ENCODE measurements around the gene MUC12. TPM values are rescaled to one million over a fixed set of nuclear protein-coding genes. Genes with fewer than 3 reads are reported as not detected.

The MUC12 gene
- total RNA-seq, 1 experiment from 2014 or later, result 6.8 TPM

DNA sequence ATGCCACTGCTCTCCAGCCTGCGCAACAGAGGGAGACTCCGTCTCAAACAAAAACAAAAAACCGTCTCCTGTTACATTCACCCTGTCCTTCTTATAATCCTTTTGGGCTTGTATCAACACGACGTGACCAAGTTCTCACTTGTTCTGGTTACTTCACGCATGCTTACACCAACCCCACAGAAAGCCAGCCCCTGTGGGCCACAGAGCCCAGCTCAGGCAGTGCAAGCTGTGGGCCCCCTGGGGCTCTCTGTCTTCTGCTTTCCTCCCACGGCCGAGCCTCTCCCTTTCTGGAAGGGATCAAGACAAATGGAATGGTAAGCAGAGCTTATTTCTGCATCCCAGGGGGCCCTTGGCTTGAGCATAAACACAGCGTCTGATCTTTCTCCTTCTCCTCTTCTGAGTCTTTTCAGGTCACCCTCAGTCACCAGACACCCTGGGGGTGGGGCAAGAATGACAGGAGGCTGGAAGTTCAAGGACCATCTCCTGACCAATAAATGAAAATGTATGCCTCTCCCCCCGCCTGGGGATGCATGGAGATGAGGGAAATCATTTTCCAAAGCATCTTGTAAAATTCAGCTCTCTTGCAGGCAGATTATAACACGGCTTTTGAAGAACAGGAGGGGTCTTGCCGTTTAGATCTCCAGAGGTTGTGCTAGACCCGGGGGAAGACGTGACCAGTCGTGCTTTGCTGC is 96.9 kb downstream of the MUC12 start:
- TF ChIP-seq POLR2AphosphoS5 (IDR thresholded peaks at IDR 0.05; ENCODE audit: low read depth, low read length) (no peak), TCF7L2 (IDR thresholded peaks at IDR 0.05; ENCODE audit: low read depth, low read length) (no peak), SIN3A (IDR thresholded peaks at IDR 0.05; ENCODE audit: borderline replicate concordance, insufficient read depth, low read depth, low read length) (no peak)
- TF ChIP-seq, protein P1, sequence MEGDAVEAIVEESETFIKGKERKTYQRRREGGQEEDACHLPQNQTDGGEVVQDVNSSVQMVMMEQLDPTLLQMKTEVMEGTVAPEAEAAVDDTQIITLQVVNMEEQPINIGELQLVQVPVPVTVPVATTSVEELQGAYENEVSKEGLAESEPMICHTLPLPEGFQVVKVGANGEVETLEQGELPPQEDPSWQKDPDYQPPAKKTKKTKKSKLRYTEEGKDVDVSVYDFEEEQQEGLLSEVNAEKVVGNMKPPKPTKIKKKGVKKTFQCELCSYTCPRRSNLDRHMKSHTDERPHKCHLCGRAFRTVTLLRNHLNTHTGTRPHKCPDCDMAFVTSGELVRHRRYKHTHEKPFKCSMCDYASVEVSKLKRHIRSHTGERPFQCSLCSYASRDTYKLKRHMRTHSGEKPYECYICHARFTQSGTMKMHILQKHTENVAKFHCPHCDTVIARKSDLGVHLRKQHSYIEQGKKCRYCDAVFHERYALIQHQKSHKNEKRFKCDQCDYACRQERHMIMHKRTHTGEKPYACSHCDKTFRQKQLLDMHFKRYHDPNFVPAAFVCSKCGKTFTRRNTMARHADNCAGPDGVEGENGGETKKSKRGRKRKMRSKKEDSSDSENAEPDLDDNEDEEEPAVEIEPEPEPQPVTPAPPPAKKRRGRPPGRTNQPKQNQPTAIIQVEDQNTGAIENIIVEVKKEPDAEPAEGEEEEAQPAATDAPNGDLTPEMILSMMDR (IDR thresholded peaks at IDR 0.05), result no peak
- TF ChIP-seq, protein P2, sequence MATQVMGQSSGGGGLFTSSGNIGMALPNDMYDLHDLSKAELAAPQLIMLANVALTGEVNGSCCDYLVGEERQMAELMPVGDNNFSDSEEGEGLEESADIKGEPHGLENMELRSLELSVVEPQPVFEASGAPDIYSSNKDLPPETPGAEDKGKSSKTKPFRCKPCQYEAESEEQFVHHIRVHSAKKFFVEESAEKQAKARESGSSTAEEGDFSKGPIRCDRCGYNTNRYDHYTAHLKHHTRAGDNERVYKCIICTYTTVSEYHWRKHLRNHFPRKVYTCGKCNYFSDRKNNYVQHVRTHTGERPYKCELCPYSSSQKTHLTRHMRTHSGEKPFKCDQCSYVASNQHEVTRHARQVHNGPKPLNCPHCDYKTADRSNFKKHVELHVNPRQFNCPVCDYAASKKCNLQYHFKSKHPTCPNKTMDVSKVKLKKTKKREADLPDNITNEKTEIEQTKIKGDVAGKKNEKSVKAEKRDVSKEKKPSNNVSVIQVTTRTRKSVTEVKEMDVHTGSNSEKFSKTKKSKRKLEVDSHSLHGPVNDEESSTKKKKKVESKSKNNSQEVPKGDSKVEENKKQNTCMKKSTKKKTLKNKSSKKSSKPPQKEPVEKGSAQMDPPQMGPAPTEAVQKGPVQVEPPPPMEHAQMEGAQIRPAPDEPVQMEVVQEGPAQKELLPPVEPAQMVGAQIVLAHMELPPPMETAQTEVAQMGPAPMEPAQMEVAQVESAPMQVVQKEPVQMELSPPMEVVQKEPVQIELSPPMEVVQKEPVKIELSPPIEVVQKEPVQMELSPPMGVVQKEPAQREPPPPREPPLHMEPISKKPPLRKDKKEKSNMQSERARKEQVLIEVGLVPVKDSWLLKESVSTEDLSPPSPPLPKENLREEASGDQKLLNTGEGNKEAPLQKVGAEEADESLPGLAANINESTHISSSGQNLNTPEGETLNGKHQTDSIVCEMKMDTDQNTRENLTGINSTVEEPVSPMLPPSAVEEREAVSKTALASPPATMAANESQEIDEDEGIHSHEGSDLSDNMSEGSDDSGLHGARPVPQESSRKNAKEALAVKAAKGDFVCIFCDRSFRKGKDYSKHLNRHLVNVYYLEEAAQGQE (IDR thresholded peaks at IDR 0.05; ENCODE audit: insufficient read depth in 1 of 2, low read depth in 2 of 2, low read length in 1 of 2), result no peak
- in situ Hi-C loops (cut with HindIII; ENCODE audit: low pct_unique_long_range_greater_than_20kb, low sequenced_read_pairs) (no loop called here), intact Hi-C loops (cut with micrococcal nuclease; ENCODE audit: unreplicated experiment) (no loop called here)
- no peaks in the 10 kb centered on the region for H3K9me3 ChIP-seq (ENCODE audit: control insufficient read depth, insufficient read depth, low read depth, low read length)
- POLR2A ChIA-PET, result interaction anchor here (0.6 kb wide), 1 partner anchor 13 kb away, joined by 4 read pairs; no protein-coding TSS in a partner anchor
- no peaks in the 10 kb centered on the region for H3K36me3 ChIP-seq (ENCODE audit: control insufficient read depth, insufficient read depth, low read length)
- no peak for ATAC-seq
- BruUV-seq (replicated peaks), result no TSS peak
- H3K27ac ChIP-seq (ENCODE audit: low read length), result no peak overlapping the region
- H3K4me1 ChIP-seq (ENCODE audit: control insufficient read depth, insufficient read depth, low read length), result no peaks in the 10 kb centered on the region
- H3K27me3 ChIP-seq (ENCODE audit: control insufficient read depth, insufficient read depth, low read length), result no peaks in the 10 kb centered on the region
- no peak for DNase-seq (ENCODE audit: low read depth, low spot score)
- no peak overlapping the region for H3K4me3 ChIP-seq (ENCODE audit: low read depth in 2 of 2, low read length in 2 of 2)
- CTCF ChIA-PET, result no interaction called here

DNA sequence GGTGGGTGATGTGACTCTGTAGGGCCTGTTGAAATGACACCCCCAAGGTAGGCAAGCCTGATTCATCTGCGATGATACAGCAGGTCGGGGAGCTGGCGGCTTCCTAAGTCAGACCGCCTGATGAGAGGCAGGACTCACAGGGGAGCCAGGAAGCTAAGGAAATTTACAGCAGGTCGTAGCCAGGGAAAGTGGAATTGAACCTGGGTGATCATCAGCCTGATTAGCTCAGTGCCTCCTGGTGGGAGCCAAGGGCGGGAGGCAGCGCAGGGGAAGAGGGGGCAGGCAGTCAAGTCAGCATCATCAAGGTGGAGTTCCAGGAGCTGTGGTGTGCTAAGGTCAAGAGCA is 97.4 kb downstream of the MUC12 start:
- no peaks in the 10 kb centered on the region for H3K9me3 ChIP-seq (ENCODE audit: control insufficient read depth, insufficient read depth, low read depth, low read length)
- H3K4me3 ChIP-seq (ENCODE audit: low read depth in 2 of 2, low read length in 2 of 2), result no peak overlapping the region
- no peaks in the 10 kb centered on the region for H3K36me3 ChIP-seq (ENCODE audit: control insufficient read depth, insufficient read depth, low read length)
- no peak overlapping the region for H3K27ac ChIP-seq (ENCODE audit: low read length)
- ATAC-seq (no peak), DNase-seq (ENCODE audit: low read depth, low spot score) (no peak)
- intact Hi-C loops (cut with micrococcal nuclease; ENCODE audit: unreplicated experiment), result no loop called here
- H3K4me1 ChIP-seq (ENCODE audit: control insufficient read depth, insufficient read depth, low read length), result no peaks in the 10 kb centered on the region
- POLR2A ChIA-PET, result no interaction called here
- TF ChIP-seq, protein P1 (IDR thresholded peaks at IDR 0.05), result no peak
- TF ChIP-seq SIN3A (IDR thresholded peaks at IDR 0.05; ENCODE audit: borderline replicate concordance, insufficient read depth, low read depth, low read length) (no peak), TCF7L2 (IDR thresholded peaks at IDR 0.05; ENCODE audit: low read depth, low read length) (no peak)
- no peaks in the 10 kb centered on the region for H3K27me3 ChIP-seq (ENCODE audit: control insufficient read depth, insufficient read depth, low read length)
- CTCF ChIA-PET, result no interaction called here
- in situ Hi-C loops (cut with HindIII; ENCODE audit: low pct_unique_long_range_greater_than_20kb, low sequenced_read_pairs), result no loop called here
- BruUV-seq (replicated peaks), result no TSS peak
